ENCODE measurements around the gene RNF150.

Gene RNF150

GRCh38 chr4:141027421-141027820 is 105.8 kb downstream of the RNF150 start:
- no peak for DNase-seq (ENCODE audit: low spot score in 2 of 2)
- Mint-ChIP-seq H3K4me3 (no peak overlapping the region), H3K4me1 (no peaks in the 10 kb centered on the region)

GRCh38 chr4:141026900-141027299 is 106.4 kb downstream of the RNF150 start:
- Mint-ChIP-seq H3K4me3 (no peak overlapping the region), H3K4me1 (no peaks in the 10 kb centered on the region), H3K27me3 (no peaks in the 10 kb centered on the region), H3K27ac (ENCODE audit: low read depth) (no peak overlapping the region), H3K36me3 (ENCODE audit: insufficient read depth) (no peaks in the 10 kb centered on the region), H3K9me3 (no peaks in the 10 kb centered on the region)
- DNase-seq (ENCODE audit: low spot score in 2 of 2): no peak
- no peak for ATAC-seq (replicated peaks; ENCODE audit: extremely low read depth, poor library complexity, severe bottlenecking)

More at GRCh38 chr4:141027421-141027820, 105.8 kb downstream of the RNF150 start:
- no peaks in the 10 kb centered on the region for H3K27me3 Mint-ChIP-seq
- no peak for ATAC-seq (replicated peaks; ENCODE audit: extremely low read depth, poor library complexity, severe bottlenecking)
- no peak overlapping the region for H3K27ac Mint-ChIP-seq (ENCODE audit: low read depth)
- no peaks in the 10 kb centered on the region for H3K36me3 Mint-ChIP-seq (ENCODE audit: insufficient read depth)
- no peaks in the 10 kb centered on the region for H3K9me3 Mint-ChIP-seq

- Mint-ChIP-seq H3K9me3 (no peaks in the 10 kb centered on the region), H3K27ac (ENCODE audit: low read depth) (no peak overlapping the region), H3K27me3 (no peaks in the 10 kb centered on the region), H3K4me3 (no peak overlapping the region), H3K36me3 (ENCODE audit: insufficient read depth) (no peaks in the 10 kb centered on the region), H3K4me1 (no peaks in the 10 kb centered on the region)
- ATAC-seq (replicated peaks; ENCODE audit: extremely low read depth, poor library complexity, severe bottlenecking) (no peak), DNase-seq (ENCODE audit: low spot score in 2 of 2) (no peak)
Observed at GRCh38 chr4:141023051-141023450, 110.2 kb downstream of the RNF150 start.

- Mint-ChIP-seq H3K4me3 (no peak overlapping the region), H3K9me3 (no peaks in the 10 kb centered on the region), H3K36me3 (ENCODE audit: insufficient read depth) (no peaks in the 10 kb centered on the region), H3K27ac (ENCODE audit: low read depth) (no peak overlapping the region), H3K4me1 (no peaks in the 10 kb centered on the region), H3K27me3 (no peaks in the 10 kb centered on the region)
- ATAC-seq (replicated peaks; ENCODE audit: extremely low read depth, poor library complexity, severe bottlenecking) (no peak), DNase-seq (ENCODE audit: low spot score in 2 of 2) (no peak)
Observed at GRCh38 chr4:141022111-141022695, 111.1 kb downstream of the RNF150 start.

- Mint-ChIP-seq H3K27ac (ENCODE audit: low read depth) (no peak overlapping the region), H3K9me3 (no peaks in the 10 kb centered on the region), H3K4me1 (no peaks in the 10 kb centered on the region), H3K27me3 (no peaks in the 10 kb centered on the region), H3K4me3 (no peak overlapping the region), H3K36me3 (ENCODE audit: insufficient read depth) (no peaks in the 10 kb centered on the region)
- no peak for DNase-seq (ENCODE audit: low spot score in 2 of 2)
- no peak for ATAC-seq (replicated peaks; ENCODE audit: extremely low read depth, poor library complexity, severe bottlenecking)
Observed at GRCh38 chr4:141021397-141022110, 111.7 kb downstream of the RNF150 start.

GRCh38 chr4:141020801-141021261 is 112.4 kb downstream of the RNF150 start:
- Mint-ChIP-seq H3K4me3 (no peak overlapping the region), H3K9me3 (no peaks in the 10 kb centered on the region), H3K4me1 (no peaks in the 10 kb centered on the region), H3K36me3 (ENCODE audit: insufficient read depth) (no peaks in the 10 kb centered on the region), H3K27me3 (no peaks in the 10 kb centered on the region), H3K27ac (ENCODE audit: low read depth) (no peak overlapping the region)
- DNase-seq (ENCODE audit: low spot score in 2 of 2) (no peak), ATAC-seq (replicated peaks; ENCODE audit: extremely low read depth, poor library complexity, severe bottlenecking) (no peak)

GRCh38 chr4:141019768-141020167 is 113.5 kb downstream of the RNF150 start:
- no peak for ATAC-seq (replicated peaks; ENCODE audit: extremely low read depth, poor library complexity, severe bottlenecking)
- no peaks in the 10 kb centered on the region for H3K9me3 Mint-ChIP-seq
- H3K4me3 Mint-ChIP-seq: no peak overlapping the region
- H3K36me3 Mint-ChIP-seq (ENCODE audit: insufficient read depth): no peaks in the 10 kb centered on the region
- no peaks in the 10 kb centered on the region for H3K27me3 Mint-ChIP-seq
- no peaks in the 10 kb centered on the region for H3K4me1 Mint-ChIP-seq
- H3K27ac Mint-ChIP-seq (ENCODE audit: low read depth): no peak overlapping the region
- DNase-seq (ENCODE audit: low spot score in 2 of 2): no peak

GRCh38 chr4:141016117-141016798 is 117.0 kb downstream of the RNF150 start:
- no peak for DNase-seq (ENCODE audit: low spot score in 2 of 2)
- Mint-ChIP-seq H3K9me3 (no peaks in the 10 kb centered on the region), H3K4me1 (no peaks in the 10 kb centered on the region), H3K36me3 (ENCODE audit: insufficient read depth) (no peaks in the 10 kb centered on the region), H3K27ac (ENCODE audit: low read depth) (no peak overlapping the region), H3K27me3 (no peaks in the 10 kb centered on the region), H3K4me3 (no peak overlapping the region)
- no peak for ATAC-seq (replicated peaks; ENCODE audit: extremely low read depth, poor library complexity, severe bottlenecking)

- Mint-ChIP-seq H3K9me3 (no peaks in the 10 kb centered on the region), H3K4me1 (no peaks in the 10 kb centered on the region), H3K36me3 (ENCODE audit: insufficient read depth) (no peaks in the 10 kb centered on the region), H3K4me3 (no peak overlapping the region), H3K27ac (ENCODE audit: low read depth) (no peak overlapping the region), H3K27me3 (no peaks in the 10 kb centered on the region)
- DNase-seq (ENCODE audit: low spot score in 2 of 2) (no peak), ATAC-seq (replicated peaks; ENCODE audit: extremely low read depth, poor library complexity, severe bottlenecking) (no peak)
Observed at GRCh38 chr4:141013899-141014298, 119.4 kb downstream of the RNF150 start.

- H3K27me3 Mint-ChIP-seq: no peaks in the 10 kb centered on the region
- H3K36me3 Mint-ChIP-seq (ENCODE audit: insufficient read depth): no peaks in the 10 kb centered on the region
- ATAC-seq (replicated peaks; ENCODE audit: extremely low read depth, poor library complexity, severe bottlenecking) (no peak), DNase-seq (ENCODE audit: low spot score in 2 of 2) (no peak)
- H3K27ac Mint-ChIP-seq (ENCODE audit: low read depth): no peak overlapping the region
- H3K9me3 Mint-ChIP-seq: no peaks in the 10 kb centered on the region
- H3K4me1 Mint-ChIP-seq: no peaks in the 10 kb centered on the region
- no peak overlapping the region for H3K4me3 Mint-ChIP-seq
Observed at GRCh38 chr4:141011901-141012315, 121.4 kb downstream of the RNF150 start.

- peaks cover 5% of the 10 kb centered on the region for H3K9me3 Mint-ChIP-seq
- no peaks in the 10 kb centered on the region for H3K36me3 Mint-ChIP-seq (ENCODE audit: insufficient read depth)
- ATAC-seq (replicated peaks; ENCODE audit: extremely low read depth, poor library complexity, severe bottlenecking) (no peak), DNase-seq (ENCODE audit: low spot score in 2 of 2) (no peak)
- H3K27ac Mint-ChIP-seq (ENCODE audit: low read depth): no peak overlapping the region
- no peaks in the 10 kb centered on the region for H3K27me3 Mint-ChIP-seq
- no peaks in the 10 kb centered on the region for H3K4me1 Mint-ChIP-seq
- H3K4me3 Mint-ChIP-seq: no peak overlapping the region
Observed at GRCh38 chr4:141009931-141010330, 123.3 kb downstream of the RNF150 start.

GRCh38 chr4:141009129-141009528 is 124.1 kb downstream of the RNF150 start:
- DNase-seq (ENCODE audit: low spot score in 2 of 2) (no peak), ATAC-seq (replicated peaks; ENCODE audit: extremely low read depth, poor library complexity, severe bottlenecking) (no peak)
- no peak overlapping the region for H3K4me3 Mint-ChIP-seq
- H3K27me3 Mint-ChIP-seq: no peaks in the 10 kb centered on the region
- no peak overlapping the region for H3K27ac Mint-ChIP-seq (ENCODE audit: low read depth)
- peaks cover 8% of the 10 kb centered on the region for H3K9me3 Mint-ChIP-seq
- H3K36me3 Mint-ChIP-seq (ENCODE audit: insufficient read depth): no peaks in the 10 kb centered on the region
- no peaks in the 10 kb centered on the region for H3K4me1 Mint-ChIP-seq
